Urothelium cell line (cell line): ENCODE results near the gene GDF10.

Experiments
- DNase-seq: peaks from one replicate; pipeline ENCODE4 v3.0.0; 2011; ENCODE audit warnings: low spot score, mixed read lengths
- FAIRE-seq: peaks from 2 replicates; lab custom pipeline; 2011; peaks lifted over from hg19 to GRCh38; lab: Jason Lieb, UNC

Gene GDF10

GRCh38 chr10:47299611-47300428 is at the start of gene GDF10:
GDF10 (plus strand) TSS chr10:47300197; CDS start chr10:47300652, 455 bp downstream.
- FAIRE-seq (no peak), DNase-seq (peak; percentile 20)

- no peak for FAIRE-seq
Measured at GRCh38 chr10:47252093-47252780, 47.8 kb upstream of the GDF10 start.

GRCh38 chr10:47253030-47253637 is 46.9 kb upstream of the GDF10 start:
- FAIRE-seq (no peak), DNase-seq (no peak)

More at GRCh38 chr10:47252093-47252780, 47.8 kb upstream of the GDF10 start:
- no peak for DNase-seq

- DNase-seq, result peak; percentile 88
Measured at GRCh38 chr10:47253651-47254375, 46.2 kb upstream of the GDF10 start.

DNA sequence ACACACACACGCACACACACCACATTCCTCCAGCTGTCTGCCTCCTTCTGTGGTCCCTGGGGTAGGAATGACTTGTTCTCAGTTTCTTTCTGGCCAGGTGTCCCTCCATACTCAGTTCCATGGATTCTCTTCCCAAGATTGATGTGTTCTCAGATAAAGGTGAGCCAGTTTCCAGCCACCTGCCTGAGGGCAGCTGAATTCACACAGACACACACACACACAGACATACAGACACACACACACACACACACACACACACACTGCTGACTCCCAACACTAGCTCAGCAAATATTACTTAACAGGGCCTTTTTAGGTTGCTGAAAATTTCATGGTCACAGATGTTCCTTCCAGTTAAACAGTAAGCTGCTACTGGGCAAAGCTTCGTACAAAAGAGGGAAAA is 45.4 kb upstream of the GDF10 start:
- no peak for DNase-seq
- no peak for FAIRE-seq

More at GRCh38 chr10:47253651-47254375, 46.2 kb upstream of the GDF10 start:
- no peak for FAIRE-seq

DNA sequence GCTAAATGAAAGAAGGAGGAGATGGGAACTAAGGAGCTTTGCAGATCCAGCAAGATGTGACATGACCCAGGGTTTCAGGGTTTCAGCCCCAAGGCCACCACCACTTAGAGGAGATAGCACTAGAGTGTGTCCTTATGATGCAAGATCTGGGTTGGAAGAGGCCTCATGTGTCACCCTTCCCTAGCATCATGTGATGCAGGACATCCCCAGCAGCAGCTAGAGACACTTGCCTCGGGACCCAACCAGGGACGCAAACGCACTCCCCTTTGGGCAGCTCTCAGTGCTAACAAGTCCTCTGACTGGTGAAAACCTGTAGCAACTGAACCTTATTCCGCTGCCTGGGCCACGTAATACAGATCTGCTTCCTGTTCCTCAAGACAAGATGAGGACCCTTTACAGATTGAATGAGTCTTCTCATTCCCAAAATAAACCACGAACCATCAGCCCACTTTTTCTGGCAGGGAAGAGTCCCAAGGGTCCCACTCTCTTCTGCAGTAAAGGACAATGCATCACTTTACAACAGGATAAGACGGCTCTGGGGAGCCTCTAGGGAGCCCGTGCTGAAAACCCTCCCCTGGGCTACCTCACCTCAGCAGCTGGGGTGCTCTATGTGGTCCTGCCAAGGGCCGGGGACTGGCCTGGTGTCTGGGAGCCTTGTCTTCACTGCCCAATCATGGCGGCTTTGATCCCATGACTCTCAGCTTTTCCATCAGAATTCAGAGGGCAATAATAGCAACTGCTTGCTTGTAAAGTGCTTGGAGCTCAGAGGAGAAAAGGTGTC is 44.8 kb upstream of the GDF10 start:
- no peak for FAIRE-seq
- DNase-seq, result no peak

DNA sequence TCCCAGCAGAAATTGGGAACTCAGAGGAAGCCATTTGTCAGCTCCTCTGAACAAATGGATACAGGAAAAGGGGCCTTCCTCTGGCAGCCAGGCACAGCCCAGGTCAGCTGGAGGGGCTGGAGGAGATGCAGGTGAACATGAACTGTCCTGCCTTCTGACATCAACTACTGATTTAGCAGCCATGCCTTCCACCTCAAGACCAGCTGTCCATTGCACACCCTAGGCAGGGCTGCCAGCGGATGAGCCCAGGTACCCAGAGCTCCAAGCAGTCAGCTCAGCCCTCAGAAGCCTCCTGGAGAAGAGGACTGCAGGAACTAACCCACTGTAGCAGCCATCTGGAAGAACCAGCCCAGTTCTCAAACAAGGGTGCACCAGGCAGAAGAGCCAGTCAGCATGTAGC is 44.1 kb upstream of the GDF10 start:
- no peak for DNase-seq
- no peak for FAIRE-seq

- no peak for FAIRE-seq
Measured at GRCh38 chr10:47256751-47257336, 43.2 kb upstream of the GDF10 start.

DNA sequence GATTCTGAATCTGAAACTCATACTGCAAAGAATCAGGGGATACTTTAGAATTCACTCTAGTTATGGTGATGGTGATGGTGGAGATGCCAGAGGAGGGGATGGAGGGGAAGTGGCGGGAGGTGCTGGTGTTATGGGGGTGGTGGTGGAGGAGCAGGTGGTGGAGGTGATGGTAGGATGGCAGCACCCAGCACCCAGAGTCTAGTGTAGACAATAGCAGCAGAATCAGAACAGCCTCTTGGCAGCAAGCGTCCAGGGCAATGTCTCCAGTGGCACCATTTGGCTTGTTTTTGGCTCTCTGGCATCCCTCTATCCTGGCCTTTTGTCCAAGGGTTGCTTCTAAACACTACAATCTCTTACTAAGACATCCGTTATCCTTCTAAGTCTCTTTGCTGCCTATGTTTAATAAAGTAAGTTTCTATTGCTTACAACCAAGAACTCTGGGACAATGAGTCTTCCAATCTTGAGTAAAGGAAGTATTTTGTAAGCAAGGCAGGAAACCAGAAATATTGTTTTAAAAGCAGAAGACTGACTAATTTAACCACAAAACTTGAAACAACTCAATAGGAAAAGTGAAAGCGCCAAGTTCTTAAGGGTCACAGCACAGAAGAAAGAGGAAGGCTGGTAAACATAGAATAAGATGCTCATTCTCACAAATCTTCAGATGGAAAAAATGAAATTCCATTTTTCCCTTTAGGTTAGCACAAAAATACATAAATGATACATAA is 42.4 kb upstream of the GDF10 start:
- DNase-seq (no peak), FAIRE-seq (no peak)

More at GRCh38 chr10:47256751-47257336, 43.2 kb upstream of the GDF10 start:
- no peak for DNase-seq

DNA sequence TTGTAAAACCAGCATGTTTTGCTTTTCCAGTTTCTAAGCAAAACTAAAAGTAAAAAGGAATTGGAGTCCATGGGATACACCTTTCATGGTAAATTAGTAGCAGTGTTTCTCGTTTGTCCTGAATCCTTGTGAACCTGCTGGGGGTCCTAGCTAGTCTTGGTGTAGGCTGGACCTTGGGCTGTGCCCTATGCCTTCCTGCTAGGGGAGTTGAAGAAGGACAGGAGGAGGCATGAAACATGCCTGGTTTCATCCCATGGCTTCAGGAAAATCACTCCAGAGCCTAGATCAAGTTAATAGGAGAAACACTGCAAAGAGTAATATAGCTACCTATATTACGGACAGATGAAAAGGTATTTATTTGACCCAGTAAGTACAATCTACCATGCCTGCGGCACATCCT is 41.1 kb upstream of the GDF10 start:
- no peak for FAIRE-seq
- DNase-seq, result no peak

- DNase-seq (no peak), FAIRE-seq (no peak)
Measured at GRCh38 chr10:47259466-47259865, 40.5 kb upstream of the GDF10 start.

- FAIRE-seq (no peak), DNase-seq (no peak)
Measured at GRCh38 chr10:47260505-47261111, 39.4 kb upstream of the GDF10 start.

DNA sequence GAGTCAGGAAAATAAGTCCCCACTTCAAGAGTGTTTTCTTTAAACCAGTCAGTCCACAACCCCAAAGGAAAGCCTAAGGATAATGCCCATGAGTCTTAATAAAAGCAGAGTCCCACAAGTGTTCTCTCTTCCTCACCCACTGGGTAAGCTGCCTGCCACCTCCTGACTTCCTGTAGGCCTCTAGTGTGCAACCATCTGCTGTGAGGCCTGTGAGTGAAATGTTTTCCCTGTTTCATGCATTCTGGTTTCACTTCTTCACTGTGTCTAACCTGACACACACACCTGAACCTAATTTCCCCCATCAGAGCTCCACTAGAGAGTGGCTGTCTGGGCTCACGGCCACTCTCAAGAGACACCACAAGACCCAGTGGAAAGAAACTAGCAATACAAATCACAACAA is 38.9 kb upstream of the GDF10 start:
- DNase-seq, result no peak
- FAIRE-seq, result no peak

- DNase-seq (no peak), FAIRE-seq (no peak)
Measured at GRCh38 chr10:47261556-47261955, 38.4 kb upstream of the GDF10 start.

DNA sequence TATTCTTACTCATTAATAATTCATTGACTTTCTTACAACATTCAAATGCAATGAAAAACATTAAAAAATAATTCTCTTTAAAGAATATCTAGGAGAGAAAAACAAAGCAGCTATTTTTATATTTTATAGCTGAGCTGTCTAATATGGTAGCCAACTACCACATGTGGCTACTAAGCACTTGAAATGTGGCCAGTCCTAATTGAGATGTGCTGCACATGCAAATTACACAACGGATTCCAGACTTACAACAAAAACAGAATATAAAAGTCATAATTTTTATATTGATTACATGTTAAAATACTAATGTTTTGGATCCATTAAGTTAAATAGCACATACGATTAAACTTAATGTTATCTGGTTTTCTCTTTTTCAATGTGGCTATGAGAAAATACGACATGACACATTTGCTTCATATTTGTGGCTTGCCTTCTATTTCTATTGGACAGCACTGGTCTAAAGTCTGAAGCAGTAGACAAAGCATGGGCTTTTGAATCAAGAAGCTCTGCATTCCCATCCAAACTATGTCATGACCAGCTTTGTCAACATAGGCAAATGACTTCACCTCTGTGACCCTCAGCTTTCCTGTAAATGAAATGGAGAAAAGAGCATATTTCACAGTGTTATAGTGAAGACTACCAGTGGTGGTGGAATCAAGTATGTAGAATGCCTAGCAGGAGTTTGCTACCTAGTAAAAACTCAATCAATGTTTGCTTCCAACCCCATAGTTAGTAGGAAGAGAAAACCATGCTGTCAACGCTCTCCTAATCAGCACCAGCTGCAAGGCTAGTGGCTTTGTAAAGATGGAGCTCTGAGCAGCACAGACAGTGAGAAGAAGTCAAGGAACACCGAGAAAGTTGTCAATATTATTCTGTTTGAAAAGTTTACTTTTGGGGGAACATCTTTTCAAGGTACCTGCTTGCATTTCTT is 37.1 kb upstream of the GDF10 start:
- DNase-seq, result no peak
- no peak for FAIRE-seq

- DNase-seq, result no peak
- no peak for FAIRE-seq
Measured at GRCh38 chr10:47264797-47265281, 35.2 kb upstream of the GDF10 start.

GRCh38 chr10:47266602-47267001 is 33.4 kb upstream of the GDF10 start:
- FAIRE-seq, result no peak
- DNase-seq, result no peak

GRCh38 chr10:47268696-47269095 is 31.3 kb upstream of the GDF10 start:
- FAIRE-seq, result no peak
- DNase-seq, result no peak
